Prostate gland (tissue), 2 donors: ENCODE data around the gene SS18L1. TPM values are rescaled to one million over a fixed set of nuclear protein-coding genes. Genes with fewer than 3 reads are reported as not detected.

ENCODE experiments used
- DNase-seq: peaks from one replicate; pipeline ENCODE4 v3.0.0-alpha.2; 2019; ENCODE audit warnings: low spot score
- H3K27ac ChIP-seq, 2 donors: fragments of 200-600 bp; sonication (generic); 2 replicates each; pipeline ENCODE4 v1.5.1; 2017 to 2019
- H3K27me3 ChIP-seq: fragments of 200-600 bp; sonication (generic); replicated peaks from 2 replicates; pipeline ENCODE4 v1.5.1; 2019; ENCODE audit not compliant: insufficient read depth
- H3K36me3 ChIP-seq, 2 donors: fragments of 200-600 bp; sonication (generic); 1 replicate in 1 of 2; 2 replicates in 1 of 2; pipeline versions ENCODE4 v1.5.1 to v1.8.1; 2017 to 2019
- H3K4me1 ChIP-seq: fragments of 200-600 bp; sonication (generic); replicated peaks from 2 replicates; pipeline ENCODE4 v1.5.1; 2019
- H3K4me3 ChIP-seq, 2 donors: fragments of 200-600 bp; sonication (generic); 2 replicates each; pipeline ENCODE4 v1.5.1; 2017 to 2019
- H3K9me3 ChIP-seq: fragments of 200-600 bp; sonication (generic); 2 replicates; pipeline ENCODE4 v1.5.1; 2017
- POLR2A ChIP-seq: fragments of 450-650 bp; IDR thresholded peaks from one replicate; pipeline ENCODE4 v1.6.1; 2016; ENCODE audit warnings: antibody characterized with exemption, mild to moderate bottlenecking
- POLR2AphosphoS5 ChIP-seq: sonication (generic); formaldehyde crosslinking; IDR thresholded peaks from one replicate; pipeline ENCODE4 v1.6.1; 2017; ENCODE audit warnings: antibody characterized with exemption
- WGBS: methylation state at CpG from one replicate; pipeline ENCODE4 v1.1.5; 2018; 5-methylcytosine and 5-hydroxymethylcytosine counted together
- intact Hi-C: fragments of 100-400 bp; cut with DNase I; formaldehyde crosslinking; loops from one replicate; pipeline ENCODE4 v1.14.2; 2022
- total RNA-seq, 2 donors: library from RNA; depleted of rRNA; stranded (reverse); fragments of >200 nt; gene quantifications; one replicate each; pipeline ENCODE4 v1.1.0, GENCODE V29; 2016
- TF ChIP-seq, protein P1 (sequence below), 4 experiments: fragments of 200-600 bp in 2 of 4; fragments of 450-650 bp in 2 of 4; sonication (generic) in 2 of 4; IDR thresholded peaks; 1 replicate in 3 of 4; 2 replicates in 1 of 4; pipeline ENCODE4 v1.5.1; 2016 to 2019; ENCODE audit warnings: antibody characterized with exemption in 4 of 4, mild to moderate bottlenecking in 2 of 4, moderate library complexity in 2 of 4

The SS18L1 gene
- total RNA-seq, 2 donors from 2014 or later, result 17.9 to 32.7 TPM

- H3K27me3 ChIP-seq, result no peaks in the 10 kb centered on the region
- H3K36me3 ChIP-seq, result peaks cover 0 to 22% of the 10 kb centered on the region in 2 donors
- no peaks in the 10 kb centered on the region for H3K9me3 ChIP-seq
- 86% methylated on average over 16 of the region's 17 CpGs for WGBS
- H3K4me1 ChIP-seq, result no peaks in the 10 kb centered on the region
- intact Hi-C loops, result no loop called here
- H3K27ac ChIP-seq, result no peak overlapping the region
- TF ChIP-seq POLR2A, result no peak
- DNase-seq, result no peak
- H3K4me3 ChIP-seq, result no peak overlapping the region
Measured at GRCh38 chr20:62161347-62161746, 17.8 kb downstream of the SS18L1 start.

DNA sequence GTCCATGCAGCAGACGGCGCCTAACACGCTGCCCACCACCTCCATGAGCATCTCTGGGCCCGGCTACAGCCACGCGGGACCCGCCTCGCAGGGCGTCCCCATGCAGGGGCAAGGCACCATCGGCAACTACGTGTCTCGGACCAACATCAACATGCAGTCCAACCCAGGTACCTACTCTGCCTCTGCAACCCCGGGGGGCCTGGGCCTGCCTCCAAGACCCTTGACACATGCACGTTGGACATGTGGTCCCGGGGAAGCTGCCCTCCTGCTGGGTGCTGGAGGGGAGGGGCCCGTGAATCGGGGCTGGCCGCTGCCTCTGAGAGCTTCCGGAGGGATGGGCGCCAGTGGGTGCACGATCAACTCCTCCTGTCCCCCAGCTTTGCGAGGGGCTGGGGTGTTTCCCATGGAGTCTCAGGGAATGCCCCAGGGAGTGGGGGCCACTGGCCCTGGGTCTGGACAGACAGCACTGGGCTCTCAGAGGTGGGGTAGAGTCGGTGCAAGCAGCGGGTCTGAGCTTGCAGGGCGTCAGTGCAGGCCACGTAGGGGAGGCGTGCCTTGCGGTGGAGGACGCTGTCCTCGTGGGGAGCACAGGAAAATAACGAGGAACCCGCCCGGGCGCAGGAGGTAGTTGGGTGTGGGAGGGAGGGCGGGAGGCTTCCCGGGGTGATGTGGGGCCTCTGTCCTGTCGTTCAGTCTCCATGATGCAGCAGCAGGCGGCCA lies 19.4 kb downstream of the SS18L1 start:
- Histone ChIP-seq H3K4me1 (no peaks in the 10 kb centered on the region), H3K36me3 (peaks cover 0 to 22% of the 10 kb centered on the region in 2 donors), H3K27me3 (no peaks in the 10 kb centered on the region), H3K9me3 (no peaks in the 10 kb centered on the region), H3K27ac (no peak overlapping the region), H3K4me3 (no peak overlapping the region)
- TF ChIP-seq, protein P1, sequence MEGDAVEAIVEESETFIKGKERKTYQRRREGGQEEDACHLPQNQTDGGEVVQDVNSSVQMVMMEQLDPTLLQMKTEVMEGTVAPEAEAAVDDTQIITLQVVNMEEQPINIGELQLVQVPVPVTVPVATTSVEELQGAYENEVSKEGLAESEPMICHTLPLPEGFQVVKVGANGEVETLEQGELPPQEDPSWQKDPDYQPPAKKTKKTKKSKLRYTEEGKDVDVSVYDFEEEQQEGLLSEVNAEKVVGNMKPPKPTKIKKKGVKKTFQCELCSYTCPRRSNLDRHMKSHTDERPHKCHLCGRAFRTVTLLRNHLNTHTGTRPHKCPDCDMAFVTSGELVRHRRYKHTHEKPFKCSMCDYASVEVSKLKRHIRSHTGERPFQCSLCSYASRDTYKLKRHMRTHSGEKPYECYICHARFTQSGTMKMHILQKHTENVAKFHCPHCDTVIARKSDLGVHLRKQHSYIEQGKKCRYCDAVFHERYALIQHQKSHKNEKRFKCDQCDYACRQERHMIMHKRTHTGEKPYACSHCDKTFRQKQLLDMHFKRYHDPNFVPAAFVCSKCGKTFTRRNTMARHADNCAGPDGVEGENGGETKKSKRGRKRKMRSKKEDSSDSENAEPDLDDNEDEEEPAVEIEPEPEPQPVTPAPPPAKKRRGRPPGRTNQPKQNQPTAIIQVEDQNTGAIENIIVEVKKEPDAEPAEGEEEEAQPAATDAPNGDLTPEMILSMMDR (IDR thresholded peaks at IDR 0.05), result no peak
- no peak for TF ChIP-seq POLR2A
- no peak for TF ChIP-seq POLR2AphosphoS5
- WGBS, result 94% methylated on average over 38 of the region's 38 CpGs
- no peak for DNase-seq
- intact Hi-C loops, result no loop called here

GRCh38 chr20:62163485-62163865 lies 19.9 kb downstream of the SS18L1 start:
- Histone ChIP-seq H3K36me3 (peaks cover 0 to 22% of the 10 kb centered on the region in 2 donors), H3K9me3 (no peaks in the 10 kb centered on the region), H3K27ac (no peak overlapping the region), H3K4me1 (no peaks in the 10 kb centered on the region), H3K4me3 (no peak overlapping the region), H3K27me3 (no peaks in the 10 kb centered on the region)
- WGBS, result 93% methylated on average over 25 of the region's 25 CpGs
- intact Hi-C loops, result no loop called here
- DNase-seq, result no peak
- TF ChIP-seq, protein P1 (IDR thresholded peaks at IDR 0.05), result no peak
- TF ChIP-seq POLR2AphosphoS5, result no peak
- no peak for TF ChIP-seq POLR2A

GRCh38 chr20:62163986-62164762 lies 20.6 kb downstream of the SS18L1 start:
- Histone ChIP-seq H3K4me1 (no peaks in the 10 kb centered on the region), H3K4me3 (no peak overlapping the region), H3K9me3 (no peaks in the 10 kb centered on the region), H3K27ac (no peak overlapping the region), H3K36me3 (peaks cover 0 to 22% of the 10 kb centered on the region in 2 donors), H3K27me3 (no peaks in the 10 kb centered on the region)
- TF ChIP-seq POLR2AphosphoS5, result no peak
- TF ChIP-seq, protein P1 (IDR thresholded peaks at IDR 0.05), result no peak
- TF ChIP-seq POLR2A, result no peak
- intact Hi-C loops, result no loop called here
- DNase-seq, result no peak
- 90% methylated on average over 29 of the region's 29 CpGs for WGBS

GRCh38 chr20:62164879-62165761 lies 21.6 kb downstream of the SS18L1 start:
- Histone ChIP-seq H3K4me1 (no peaks in the 10 kb centered on the region), H3K27ac (no peak overlapping the region), H3K36me3 (peaks cover 0 to 22% of the 10 kb centered on the region in 2 donors), H3K4me3 (no peak overlapping the region), H3K9me3 (no peaks in the 10 kb centered on the region), H3K27me3 (no peaks in the 10 kb centered on the region)
- TF ChIP-seq POLR2AphosphoS5 (no peak), POLR2A (no peak)
- TF ChIP-seq, protein P1 (IDR thresholded peaks at IDR 0.05), result no peak
- DNase-seq, result no peak
- WGBS, result 96% methylated on average over 41 of the region's 41 CpGs
- intact Hi-C loops, result no loop called here
